ENCODE measurements around the gene ITM2A. TPM values are rescaled to one million over a fixed set of nuclear protein-coding genes. Genes with fewer than 3 reads are reported as not detected.

The ITM2A gene
- total and polyA plus RNA-seq, 2 donors (not counting 1 experiment from before 2014, with no cell fraction given), result 14.9 to 16.3 TPM

- Mint-ChIP-seq H3K4me1 (peaks cover 2% of the 10 kb centered on the region), H3K4me3 (no peak overlapping the region), H3K27me3 (no peaks in the 10 kb centered on the region), H3K27ac (no peak overlapping the region), H3K9me3 (ENCODE audit: insufficient read depth) (no peaks in the 10 kb centered on the region)
- Histone ChIP-seq H3K27me3 (replicated peaks in 1 of 4; ENCODE audit: control extremely low read depth in 1 of 4, control insufficient read depth in 3 of 4, insufficient read depth in 4 of 4, low read length in 3 of 4) (no peaks in the 10 kb centered on the region), H2AFZ (ENCODE audit: insufficient read depth, low read depth, low read length, poor library complexity, severe bottlenecking) (no peak overlapping the region), H3K36me3 (replicated peaks in 1 of 2; ENCODE audit: control extremely low read depth in 1 of 2, control insufficient read depth in 1 of 2, extremely low read depth in 1 of 2, insufficient read depth in 2 of 2, low read length in 1 of 2) (no peaks in the 10 kb centered on the region), H3K4me1 (ENCODE audit: control insufficient read depth in 2 of 2, insufficient read depth in 2 of 2, low read length in 2 of 2) (no peaks in the 10 kb centered on the region), H4K20me1 (ENCODE audit: control insufficient read depth, insufficient read depth, low read length, poor library complexity, severe bottlenecking) (no peaks in the 10 kb centered on the region), H3K4me2 (replicated peaks; ENCODE audit: low read depth, low read length, poor library complexity, severe bottlenecking) (no peak overlapping the region), H3K9me3 (ENCODE audit: control extremely low read depth in 1 of 3, control insufficient read depth in 2 of 3, insufficient read depth in 1 of 3, low read length in 2 of 3) (no peaks in the 10 kb centered on the region), H3K9ac (ENCODE audit: low read length) (no peak overlapping the region), H3K4me3 (ENCODE audit: control extremely low read depth in 1 of 5, extremely low read depth in 1 of 5, insufficient read depth in 1 of 5, low read depth in 2 of 5, low read length in 4 of 5) (no peak overlapping the region), H3K27ac (ENCODE audit: low read length in 2 of 2) (no peak overlapping the region), H3K79me2 (ENCODE audit: control insufficient read depth, insufficient read depth, low read length) (no peaks in the 10 kb centered on the region)
- ChIA-PET CTCF (interaction anchor here (1.5 to 3.7 kb wide), 2 partner anchors 657 to 856 kb away, joined by 3 to 16 read pairs; no protein-coding TSS in a partner anchor), POLR2A (no interaction called here)
- TF ChIP-seq, protein P1, sequence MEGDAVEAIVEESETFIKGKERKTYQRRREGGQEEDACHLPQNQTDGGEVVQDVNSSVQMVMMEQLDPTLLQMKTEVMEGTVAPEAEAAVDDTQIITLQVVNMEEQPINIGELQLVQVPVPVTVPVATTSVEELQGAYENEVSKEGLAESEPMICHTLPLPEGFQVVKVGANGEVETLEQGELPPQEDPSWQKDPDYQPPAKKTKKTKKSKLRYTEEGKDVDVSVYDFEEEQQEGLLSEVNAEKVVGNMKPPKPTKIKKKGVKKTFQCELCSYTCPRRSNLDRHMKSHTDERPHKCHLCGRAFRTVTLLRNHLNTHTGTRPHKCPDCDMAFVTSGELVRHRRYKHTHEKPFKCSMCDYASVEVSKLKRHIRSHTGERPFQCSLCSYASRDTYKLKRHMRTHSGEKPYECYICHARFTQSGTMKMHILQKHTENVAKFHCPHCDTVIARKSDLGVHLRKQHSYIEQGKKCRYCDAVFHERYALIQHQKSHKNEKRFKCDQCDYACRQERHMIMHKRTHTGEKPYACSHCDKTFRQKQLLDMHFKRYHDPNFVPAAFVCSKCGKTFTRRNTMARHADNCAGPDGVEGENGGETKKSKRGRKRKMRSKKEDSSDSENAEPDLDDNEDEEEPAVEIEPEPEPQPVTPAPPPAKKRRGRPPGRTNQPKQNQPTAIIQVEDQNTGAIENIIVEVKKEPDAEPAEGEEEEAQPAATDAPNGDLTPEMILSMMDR (IDR thresholded peaks at IDR 0.05), result no peak
- WGBS (ENCODE audit: insufficient coverage), result no CpG with 5 or more reads among the region's 3 CpGs
- intact Hi-C loops (cut with micrococcal nuclease), result loop anchor here (2.0 to 10.0 kb wide), 2 partner anchors 657 to 857 kb away; no protein-coding TSS in a partner anchor
- DNase-seq (no peak), ATAC-seq (ENCODE audit: low read depth) (no peak)
Observed at GRCh38 chrX:79412166-79412565, 45.0 kb upstream of the ITM2A start.

DNA sequence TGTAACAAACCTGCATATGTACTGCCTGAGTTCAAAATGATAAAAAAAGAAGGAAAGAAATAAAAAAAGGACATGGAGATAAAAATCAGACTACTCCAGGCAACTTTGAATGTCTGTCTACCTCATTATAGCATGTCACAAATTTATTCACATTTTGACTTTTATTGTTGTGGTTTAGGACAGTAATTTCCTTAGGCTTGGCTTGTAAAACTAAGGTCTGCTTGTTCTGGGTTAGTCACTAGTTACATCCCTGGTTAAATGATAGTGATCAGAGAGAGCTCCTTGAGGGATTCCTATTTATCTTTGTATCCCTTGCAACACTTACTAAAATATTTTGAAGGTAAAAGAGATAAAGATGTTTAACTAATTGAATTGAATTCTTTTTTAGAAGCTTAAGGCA, 42.5 kb upstream of the ITM2A start:
- no peaks in the 10 kb centered on the region for H3K27me3 Mint-ChIP-seq
- no peaks in the 10 kb centered on the region for H3K27me3 ChIP-seq (replicated peaks in 1 of 4; ENCODE audit: control extremely low read depth in 1 of 4, control insufficient read depth in 3 of 4, insufficient read depth in 4 of 4, low read length in 3 of 4)
- H3K27ac ChIP-seq (ENCODE audit: low read length in 2 of 2), result no peak overlapping the region
- H2AFZ ChIP-seq (ENCODE audit: insufficient read depth, low read depth, low read length, poor library complexity, severe bottlenecking), result no peak overlapping the region
- ChIA-PET POLR2A (no interaction called here), CTCF (no interaction called here)
- H3K9ac ChIP-seq (ENCODE audit: low read length), result no peak overlapping the region
- no peaks in the 10 kb centered on the region for H3K9me3 ChIP-seq (ENCODE audit: control extremely low read depth in 1 of 3, control insufficient read depth in 2 of 3, insufficient read depth in 1 of 3, low read length in 2 of 3)
- H3K9me3 Mint-ChIP-seq (ENCODE audit: insufficient read depth), result no peaks in the 10 kb centered on the region
- DNase-seq (no peak), ATAC-seq (ENCODE audit: low read depth) (no peak)
- H3K27ac Mint-ChIP-seq, result no peak overlapping the region
- no peaks in the 10 kb centered on the region for H3K36me3 ChIP-seq (replicated peaks in 1 of 2; ENCODE audit: control extremely low read depth in 1 of 2, control insufficient read depth in 1 of 2, extremely low read depth in 1 of 2, insufficient read depth in 2 of 2, low read length in 1 of 2)
- peaks cover 2% of the 10 kb centered on the region for H3K4me1 Mint-ChIP-seq
- no peaks in the 10 kb centered on the region for H3K79me2 ChIP-seq (ENCODE audit: control insufficient read depth, insufficient read depth, low read length)
- no peaks in the 10 kb centered on the region for H4K20me1 ChIP-seq (ENCODE audit: control insufficient read depth, insufficient read depth, low read length, poor library complexity, severe bottlenecking)
- no peak overlapping the region for H3K4me3 Mint-ChIP-seq
- TF ChIP-seq EZH2 (IDR thresholded peaks at IDR 0.05; ENCODE audit: borderline replicate concordance, insufficient read depth, low read depth, low read length, poor library complexity, severe bottlenecking), result no peak
- TF ChIP-seq, protein P1 (IDR thresholded peaks at IDR 0.05), result no peak
- H3K4me3 ChIP-seq (ENCODE audit: control extremely low read depth in 1 of 5, extremely low read depth in 1 of 5, insufficient read depth in 1 of 5, low read depth in 2 of 5, low read length in 4 of 5), result no peak overlapping the region
- H3K4me1 ChIP-seq (ENCODE audit: control insufficient read depth in 2 of 2, insufficient read depth in 2 of 2, low read length in 2 of 2), result no peaks in the 10 kb centered on the region
- intact Hi-C loops (cut with micrococcal nuclease), result loop anchor here (10.0 kb wide), 1 partner anchor 655 kb away; no protein-coding TSS in a partner anchor
- H3K4me2 ChIP-seq (replicated peaks; ENCODE audit: low read depth, low read length, poor library complexity, severe bottlenecking), result no peak overlapping the region
